ENCODE results near the gene MYZAP.

MYZAP gene

GRCh38 chr15:57563416-57563815 lies 28.3 kb upstream of the MYZAP start:
- no peak for DNase-seq (ENCODE audit: low read depth)

- DNase-seq (ENCODE audit: low read depth): peak; percentile 19
Observed at GRCh38 chr15:57565311-57565710, 26.4 kb upstream of the MYZAP start.

GRCh38 chr15:57566834-57567233 lies 24.9 kb upstream of the MYZAP start:
- DNase-seq (ENCODE audit: low read depth): no peak

- no peak for DNase-seq (ENCODE audit: low read depth)
Observed at GRCh38 chr15:57567891-57568290, 23.8 kb upstream of the MYZAP start.

GRCh38 chr15:57568299-57568698 lies 23.4 kb upstream of the MYZAP start:
- no peak for DNase-seq (ENCODE audit: low read depth)

- no peak for DNase-seq (ENCODE audit: low read depth)
Observed at GRCh38 chr15:57570340-57570739, 21.4 kb upstream of the MYZAP start.

GRCh38 chr15:57570994-57571393 lies 20.7 kb upstream of the MYZAP start:
- no peak for DNase-seq (ENCODE audit: low read depth)

- no peak for DNase-seq (ENCODE audit: low read depth)
Observed at GRCh38 chr15:57571725-57572124, 20.0 kb upstream of the MYZAP start.

GRCh38 chr15:57572468-57572867 lies 19.2 kb upstream of the MYZAP start:
- DNase-seq (ENCODE audit: low read depth): no peak

- DNase-seq (ENCODE audit: low read depth): no peak
Observed at GRCh38 chr15:57573151-57573550, 18.6 kb upstream of the MYZAP start.

GRCh38 chr15:57575363-57575762 lies 16.3 kb upstream of the MYZAP start:
- no peak for DNase-seq (ENCODE audit: low read depth)

- DNase-seq (ENCODE audit: low read depth): no peak
Observed at GRCh38 chr15:57578288-57578900, 13.3 kb upstream of the MYZAP start.

GRCh38 chr15:57580428-57580827 lies 11.3 kb upstream of the MYZAP start:
- DNase-seq (ENCODE audit: low read depth): no peak

GRCh38 chr15:57580866-57581265 lies 10.8 kb upstream of the MYZAP start:
- no peak for DNase-seq (ENCODE audit: low read depth)

GRCh38 chr15:57582090-57582489 lies 9.6 kb upstream of the MYZAP start:
- DNase-seq (ENCODE audit: low read depth): no peak

GRCh38 chr15:57583282-57583681 lies 8.4 kb upstream of the MYZAP start:
- DNase-seq (ENCODE audit: low read depth): no peak

GRCh38 chr15:57583720-57584119 lies 8.0 kb upstream of the MYZAP start:
- DNase-seq (ENCODE audit: low read depth): no peak

- no peak for DNase-seq (ENCODE audit: low read depth)
Observed at GRCh38 chr15:57586661-57587424, 4.9 kb upstream of the MYZAP start.

- DNase-seq (ENCODE audit: low read depth): no peak
Observed at GRCh38 chr15:57589281-57589680, 2.4 kb upstream of the MYZAP start.

- no peak for DNase-seq (ENCODE audit: low read depth)
Observed at GRCh38 chr15:57589754-57590153, 1.9 kb upstream of the MYZAP start.

- DNase-seq (ENCODE audit: low read depth): no peak
Observed at GRCh38 chr15:57591237-57591821, 375 bp upstream of the MYZAP start.

GRCh38 chr15:57592426-57592825 lies 722 bp downstream of the MYZAP start:
- no peak for DNase-seq (ENCODE audit: low read depth)

GRCh38 chr15:57592836-57593420 lies 1.2 kb downstream of the MYZAP start:
- no peak for DNase-seq (ENCODE audit: low read depth)
